Adrenal gland (tissue), 12 donors: ENCODE data around the gene PGAP1. TPM values are rescaled to one million over a fixed set of nuclear protein-coding genes. Genes with fewer than 3 reads are reported as not detected.

Experiments used
- DNase-seq, 7 donors: peaks; one replicate each; pipeline ENCODE4 v3.0.0-alpha.2; 2019 to 2020
- H3K27ac ChIP-seq, 5 donors: fragments of 200-600 bp; sonication (generic) in 4 of 5; 1 replicate in 3 of 5; 2 replicates in 2 of 5; pipeline versions ENCODE4 v1.5.1 to v1.8.0; 2016 to 2020; ENCODE audit warnings: mild to moderate bottlenecking in 1 of 5
- H3K27me3 ChIP-seq: fragments of 200-600 bp; 2 replicates; pipeline ENCODE4 v1.8.0; 2021
- H3K36me3 ChIP-seq, 2 donors: fragments of 200-600 bp; replicated peaks in 1 of 2; 1 replicate in 1 of 2; 2 replicates in 1 of 2; pipeline versions ENCODE4 v1.5.1 to v1.8.0; 2018 to 2022
- H3K4me1 ChIP-seq, 2 donors: fragments of 200-600 bp; replicated peaks in 1 of 2; 1 replicate in 1 of 2; 2 replicates in 1 of 2; pipeline versions ENCODE4 v1.5.1 to v1.8.0; 2018 to 2021
- H3K4me3 ChIP-seq, 4 donors: fragments of 200-600 bp; sonication (generic) in 3 of 4; one replicate each; pipeline ENCODE4 v1.5.1; 2016 to 2018
- H3K9me3 ChIP-seq, 3 donors: fragments of 200-600 bp; sonication (generic) in 1 of 3; replicated peaks in 1 of 3; 1 replicate in 2 of 3; 2 replicates in 1 of 3; pipeline versions ENCODE4 v1.5.1 to v1.8.0; 2016 to 2021
- CTCF ChIP-seq, 6 experiments: fragments of 450-650 bp in 4 of 6; fragments of 200-600 bp in 2 of 6; sonication (generic) in 1 of 6; IDR thresholded peaks; 1 replicate in 5 of 6; 2 replicates in 1 of 6; pipeline versions ENCODE4 v1.5.1 to v1.8.0; 2016 to 2021; ENCODE audit warnings: antibody characterized with exemption in 6 of 6, mild to moderate bottlenecking in 2 of 6, moderate library complexity in 1 of 6
- POLR2A ChIP-seq, 2 donors: fragments of 450-650 bp; IDR thresholded peaks; one replicate each; pipeline ENCODE4 v1.6.1; 2017; ENCODE audit warnings: antibody characterized with exemption in 2 of 2, mild to moderate bottlenecking in 2 of 2, moderate library complexity in 1 of 2
- WGBS, 4 donors: extraction: QIAGEN DNeasy Blood & Tissue Kit in 2 of 4; methylation state at CpG; one replicate each; pipeline versions ENCODE4 v1.1.5 to v1.1.7; 2013 to 2017; 5-methylcytosine and 5-hydroxymethylcytosine counted together
- intact Hi-C, 2 donors: fragments of 100-400 bp; cut with DNase I; formaldehyde crosslinking; loops; one replicate each; pipeline versions ENCODE4 v1.14.1 to v1.15.0; 2022 to 2023
- polyA plus RNA-seq, 3 donors: library from polyadenylated mRNA; stranded (reverse); fragments of 200-250 nt in 2 of 3; fragments of 350-450 nt in 1 of 3; fragmentation: Illumina TruSeq in 1 of 3; extraction: RNeasy Lipid Tissue Mini Kit (QIAGEN cat#74804) in 1 of 3; gene quantifications; one replicate each; pipeline ENCODE4 v1.2.3, GENCODE V29; 2013 to 2014
- total RNA-seq, 9 donors: library from RNA; depleted of rRNA in 4 of 9; stranded (reverse); fragments of >200 nt in 4 of 9; fragments of 120-200 nt in 1 of 9; fragmentation: NEBNext Ultra II Directional in 1 of 9; extraction: Animal tissue kit (Norgen Biotek cat#: 25700) in 1 of 9; gene quantifications; one replicate each; pipeline versions ENCODE4 v1.1.0 to v1.2.4, GENCODE V29; 2013 to 2023
- donor health status: healthy with polysubstance abuse.
- donor health status: Bipolar disorder and iron deficiency.
- donor health status: DM: yes; HTN: yes; CAD: no.
- donor health status: DM: no; HTN: no; CAD: no.
- donor health status: DM: no; HTN: no; CAD: no.
- donor health status: DM: yes; HTN: yes; CAD: no.

PGAP1 gene
- total and polyA plus RNA-seq, 12 donors: 1.8 to 11.6 (median 6.5) TPM

GRCh38 chr2:196954001-196954400 lies 27.5 kb upstream of the PGAP1 start:
- no peaks in the 10 kb centered on the region for H3K36me3 ChIP-seq
- H3K27me3 ChIP-seq: no peaks in the 10 kb centered on the region
- no peak overlapping the region for H3K4me3 ChIP-seq
- no peak overlapping the region for H3K27ac ChIP-seq
- no peak for DNase-seq
- H3K9me3 ChIP-seq: no peaks in the 10 kb centered on the region
- H3K4me1 ChIP-seq: no peaks in the 10 kb centered on the region
- 81 to 96% (median 89%) methylated on average over 5 of the region's 5 CpGs for WGBS, 4 donors
- intact Hi-C loops: no loop called here
- no peak for TF ChIP-seq CTCF (IDR thresholded peaks at IDR 0.05)
- no peak for TF ChIP-seq POLR2A (IDR thresholded peaks at IDR 0.05)

GRCh38 chr2:196952936-196953335 lies 26.4 kb upstream of the PGAP1 start:
- TF ChIP-seq POLR2A (IDR thresholded peaks at IDR 0.05): no peak
- no peak for TF ChIP-seq CTCF (IDR thresholded peaks at IDR 0.05)
- 86 to 90% (median 86%) methylated on average over 2 of the region's 2 CpGs for WGBS, 4 donors
- intact Hi-C loops: no loop called here

DNA sequence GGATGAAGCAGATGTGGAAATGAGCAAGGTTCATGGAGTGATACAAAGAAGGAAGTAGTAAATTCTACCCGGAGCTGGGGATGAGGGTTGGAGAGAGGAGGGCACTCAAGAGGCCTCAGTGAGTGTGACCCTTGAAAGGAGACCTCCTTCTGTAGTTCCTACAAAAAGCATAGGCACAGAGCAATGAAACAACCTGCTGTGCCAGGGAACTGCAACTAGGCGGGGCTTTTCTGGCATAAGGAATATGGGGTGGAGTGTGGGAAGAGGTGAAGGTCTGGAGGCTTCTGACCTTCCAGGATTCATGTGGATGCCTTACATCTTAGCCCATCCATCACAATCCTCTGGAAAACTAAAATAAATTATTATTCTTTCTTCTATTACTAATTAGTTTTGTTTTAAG lies 25.5 kb upstream of the PGAP1 start:
- 66 to 81% (median 72%) methylated on average over 2 of the region's 2 CpGs for WGBS, 4 donors
- Histone ChIP-seq H3K27me3 (no peaks in the 10 kb centered on the region), H3K4me1 (no peaks in the 10 kb centered on the region), H3K27ac (no peak overlapping the region), H3K9me3 (no peaks in the 10 kb centered on the region), H3K4me3 (no peak overlapping the region), H3K36me3 (no peaks in the 10 kb centered on the region)
- no peak for DNase-seq
- TF ChIP-seq CTCF (IDR thresholded peaks at IDR 0.05): no peak
- no peak for TF ChIP-seq POLR2A (IDR thresholded peaks at IDR 0.05)
- intact Hi-C loops: no loop called here

More at GRCh38 chr2:196952936-196953335, 26.4 kb upstream of the PGAP1 start:
- Histone ChIP-seq H3K4me3 (no peak overlapping the region), H3K27ac (no peak overlapping the region), H3K36me3 (no peaks in the 10 kb centered on the region), H3K9me3 (no peaks in the 10 kb centered on the region), H3K4me1 (no peaks in the 10 kb centered on the region), H3K27me3 (no peaks in the 10 kb centered on the region)
- no peak for DNase-seq

- intact Hi-C loops: no loop called here
- H3K27ac ChIP-seq: no peak overlapping the region
- H3K36me3 ChIP-seq: no peaks in the 10 kb centered on the region
- H3K4me3 ChIP-seq: no peak overlapping the region
- TF ChIP-seq CTCF (IDR thresholded peaks at IDR 0.05): no peak
- TF ChIP-seq POLR2A (IDR thresholded peaks at IDR 0.05): no peak
- H3K27me3 ChIP-seq: no peaks in the 10 kb centered on the region
- no peaks in the 10 kb centered on the region for H3K4me1 ChIP-seq
- no peak for DNase-seq
- 66 to 81% (median 72%) methylated on average over 5 of the region's 5 CpGs for whole genome bisulfite sequencing, 4 donors
- H3K9me3 ChIP-seq: no peaks in the 10 kb centered on the region
These were observed 22.6 kb upstream of the PGAP1 start for GRCh38 chr2:196949116-196949515.
